ENCODE results near the gene DKK3.

The DKK3 gene

GRCh38 chr11:11980841-11981308, 27.6 kb downstream of the DKK3 start:
- peaks cover 4% of the 10 kb centered on the region for H3K36me3 Mint-ChIP-seq (ENCODE audit: low read depth)
- H3K27me3 Mint-ChIP-seq (ENCODE audit: low read depth) = peaks cover 4% of the 10 kb centered on the region
- peaks cover 61% of the 10 kb centered on the region for H3K4me1 Mint-ChIP-seq
- H3K4me3 Mint-ChIP-seq = no peak overlapping the region
- H3K9me3 Mint-ChIP-seq = no peaks in the 10 kb centered on the region
- H3K27ac Mint-ChIP-seq = peak overlapping the region in 2 of 3 experiments; percentile 65 to 95
- TF ChIP-seq CTCF (IDR thresholded peaks at IDR 0.05; ENCODE audit: unreplicated experiment in 3 of 3) = no peak

GRCh38 chr11:11980200-11980599, 28.2 kb downstream of the DKK3 start:
- Mint-ChIP-seq H3K9me3 (no peaks in the 10 kb centered on the region), H3K4me3 (no peak overlapping the region), H3K4me1 (peaks cover 65% of the 10 kb centered on the region), H3K27me3 (ENCODE audit: low read depth) (peaks cover 4% of the 10 kb centered on the region), H3K36me3 (ENCODE audit: low read depth) (peaks cover 4% of the 10 kb centered on the region), H3K27ac (peak overlapping the region; percentile 93 to 96 (median 95))
- no peak for TF ChIP-seq CTCF (IDR thresholded peaks at IDR 0.05; ENCODE audit: unreplicated experiment in 3 of 3)

- H3K36me3 Mint-ChIP-seq (ENCODE audit: low read depth) = peaks cover 4% of the 10 kb centered on the region
- peak overlapping the region; percentile 4 to 36 (median 28) for H3K4me3 Mint-ChIP-seq
- H3K9me3 Mint-ChIP-seq = no peaks in the 10 kb centered on the region
- no peak for TF ChIP-seq CTCF (IDR thresholded peaks at IDR 0.05; ENCODE audit: unreplicated experiment in 3 of 3)
- H3K27me3 Mint-ChIP-seq (ENCODE audit: low read depth) = peaks cover 4% of the 10 kb centered on the region
- peaks cover 70% of the 10 kb centered on the region for H3K4me1 Mint-ChIP-seq
- H3K27ac Mint-ChIP-seq = peak overlapping the region; percentile 93 to 96 (median 95)
These were observed 28.8 kb downstream of the DKK3 start for GRCh38 chr11:11979488-11980117.

GRCh38 chr11:11978792-11979487, 29.5 kb downstream of the DKK3 start:
- Mint-ChIP-seq H3K4me3 (no peak overlapping the region), H3K27ac (peak overlapping the region; percentile 93 to 96 (median 95)), H3K27me3 (ENCODE audit: low read depth) (peaks cover 4% of the 10 kb centered on the region), H3K9me3 (no peaks in the 10 kb centered on the region), H3K4me1 (peaks cover 76% of the 10 kb centered on the region), H3K36me3 (ENCODE audit: low read depth) (peaks cover 4% of the 10 kb centered on the region)
- no peak for TF ChIP-seq CTCF (IDR thresholded peaks at IDR 0.05; ENCODE audit: unreplicated experiment in 3 of 3)

GRCh38 chr11:11978098-11978637, 30.3 kb downstream of the DKK3 start:
- Mint-ChIP-seq H3K36me3 (ENCODE audit: low read depth) (peaks cover 4% of the 10 kb centered on the region), H3K4me3 (peak overlapping the region in 1 of 3 experiments; percentile 8), H3K9me3 (no peaks in the 10 kb centered on the region), H3K27me3 (ENCODE audit: low read depth) (peaks cover 4% of the 10 kb centered on the region), H3K27ac (peak overlapping the region; percentile 93 to 96 (median 95)), H3K4me1 (peaks cover 84% of the 10 kb centered on the region)
- TF ChIP-seq CTCF (IDR thresholded peaks at IDR 0.05; ENCODE audit: unreplicated experiment in 3 of 3) = no peak

Measured in nephron (organoid).